ENCODE results near the gene DTL.

Gene DTL

GRCh38 chr1:212034516-212035122 lies 929 bp upstream of the DTL start:
- DNase-seq (ENCODE audit: extremely low read depth in 1 of 2, low read depth in 1 of 2): no peak

DNA sequence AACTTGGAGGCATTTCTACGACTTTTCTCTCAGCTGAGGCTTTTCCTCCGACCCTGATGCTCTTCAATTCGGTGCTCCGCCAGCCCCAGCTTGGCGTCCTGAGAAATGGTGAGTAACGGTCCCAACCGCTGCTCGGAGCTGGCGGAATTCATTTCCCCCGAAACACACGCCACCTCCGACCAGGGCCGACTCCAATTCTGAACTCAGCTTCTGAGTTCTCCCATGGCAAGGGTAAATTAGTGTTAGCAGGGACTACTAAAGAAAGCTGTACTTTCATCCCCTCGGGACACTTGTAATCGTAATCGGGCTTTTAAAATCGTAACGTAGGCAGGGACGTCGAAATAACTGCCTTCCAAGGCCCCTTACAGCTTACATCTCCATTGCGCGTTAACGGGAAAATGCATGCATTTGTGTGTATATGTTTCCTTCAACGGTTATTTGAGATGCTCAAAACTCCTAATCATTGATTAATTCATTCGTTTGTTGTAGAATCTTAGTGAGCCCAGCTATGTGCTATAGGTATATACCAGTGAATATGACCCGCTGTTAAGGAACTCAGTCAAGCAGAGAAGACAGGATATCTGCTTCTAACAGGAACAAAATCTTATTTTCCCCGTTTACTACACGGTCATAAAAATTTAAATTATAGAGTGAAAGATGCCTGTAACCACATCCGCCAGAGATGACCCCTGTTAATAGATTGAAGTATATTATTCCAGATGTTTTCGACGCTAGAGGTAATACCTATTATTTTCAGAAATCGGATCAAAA lies 472 bp downstream of the DTL start:
- no peak for DNase-seq (ENCODE audit: extremely low read depth in 1 of 2, low read depth in 1 of 2)

DNA sequence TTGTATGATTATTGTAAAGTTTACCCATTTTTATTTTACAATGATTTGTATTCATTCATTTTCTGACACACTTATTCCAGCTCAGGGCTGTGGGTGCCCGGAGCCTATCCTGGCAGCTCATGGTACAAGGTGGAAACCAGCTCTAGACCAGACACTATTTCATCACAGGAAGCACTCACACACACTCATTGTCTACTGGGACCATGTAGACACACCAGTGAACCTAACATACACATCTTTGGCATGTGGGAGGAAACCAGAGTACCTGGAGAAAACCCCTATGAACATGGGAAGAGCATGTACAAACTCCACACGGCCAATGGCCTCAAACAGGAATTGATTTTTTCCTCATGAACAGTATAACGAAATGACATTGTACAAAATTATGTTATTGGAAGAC lies 2.4 kb downstream of the DTL start:
- DNase-seq (ENCODE audit: extremely low read depth in 1 of 2, low read depth in 1 of 2): no peak

DNA sequence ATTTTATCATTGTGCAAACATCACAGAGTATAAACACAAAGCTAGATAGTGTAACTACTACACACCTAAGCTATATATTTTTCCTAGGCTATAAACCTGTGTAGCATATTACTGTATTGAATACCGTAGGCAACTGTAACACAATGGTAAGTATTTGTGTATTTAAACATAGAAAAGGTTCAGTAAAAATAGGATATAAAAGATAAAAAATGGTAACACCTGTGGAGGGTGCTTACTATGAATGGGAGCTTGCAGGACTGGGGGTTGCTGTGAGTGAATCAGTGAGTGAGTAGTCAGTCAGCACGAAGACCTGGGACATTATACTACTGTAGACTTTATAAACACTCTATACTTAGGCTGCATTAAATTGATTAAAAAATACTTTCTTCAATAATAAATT lies 4.1 kb downstream of the DTL start:
- DNase-seq (ENCODE audit: extremely low read depth in 1 of 2, low read depth in 1 of 2): no peak

DNA sequence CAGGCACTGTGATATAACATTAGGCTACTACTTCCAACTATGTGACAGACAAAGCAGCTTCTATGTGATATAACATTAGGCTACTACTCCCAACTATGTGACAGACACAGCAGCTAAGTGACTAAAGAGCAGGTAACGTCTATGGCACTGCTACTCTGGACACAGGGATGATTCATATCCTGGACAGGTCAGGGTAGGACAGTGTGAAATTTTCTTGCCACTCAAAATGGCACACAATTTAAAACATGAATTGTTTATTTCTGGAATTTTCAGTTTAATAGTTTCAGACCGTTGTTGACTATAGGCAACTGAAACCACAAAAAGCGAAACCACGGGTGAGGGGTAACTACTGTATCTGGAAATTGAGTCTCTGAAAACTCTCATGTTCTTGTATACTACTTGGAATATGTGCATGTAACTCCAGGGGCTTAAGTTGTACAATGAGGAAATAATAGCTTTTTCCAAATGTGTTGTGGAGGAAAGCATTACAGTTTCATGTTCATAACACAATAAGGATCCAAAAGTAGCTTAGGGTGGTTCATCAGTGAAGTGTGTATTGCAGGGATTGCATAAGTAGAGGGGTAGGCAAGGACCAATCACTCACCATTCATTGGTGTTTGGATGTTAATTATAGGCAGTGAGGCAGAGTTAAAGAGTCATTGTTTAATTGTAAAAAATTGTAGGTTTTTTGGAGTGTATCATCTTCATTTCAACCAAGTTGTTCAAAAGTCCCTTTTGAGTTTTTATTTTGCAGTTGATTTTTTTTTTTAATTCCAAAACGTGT lies 5.3 kb downstream of the DTL start:
- no peak for DNase-seq (ENCODE audit: extremely low read depth in 1 of 2, low read depth in 1 of 2)

DNA sequence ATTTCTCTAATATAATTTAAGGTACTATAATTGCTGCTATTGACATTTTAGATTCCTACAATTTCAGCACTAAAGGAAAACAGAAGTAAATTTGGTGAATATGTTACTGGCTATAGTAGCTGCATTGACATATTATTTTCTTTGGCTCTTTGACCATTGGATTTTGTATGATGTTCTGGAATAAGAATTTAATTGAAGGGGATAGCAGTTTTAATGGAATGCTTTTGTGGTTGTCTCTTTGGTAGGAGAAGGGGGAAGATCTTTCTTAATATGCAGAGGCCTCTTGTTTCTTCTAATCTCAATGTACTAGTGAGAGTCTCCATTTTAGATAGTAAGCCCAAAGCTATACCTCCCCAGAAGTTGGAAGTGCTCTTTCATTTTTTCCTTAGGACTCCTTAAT lies 6.9 kb downstream of the DTL start:
- no peak for DNase-seq (ENCODE audit: extremely low read depth in 1 of 2, low read depth in 1 of 2)

DNA sequence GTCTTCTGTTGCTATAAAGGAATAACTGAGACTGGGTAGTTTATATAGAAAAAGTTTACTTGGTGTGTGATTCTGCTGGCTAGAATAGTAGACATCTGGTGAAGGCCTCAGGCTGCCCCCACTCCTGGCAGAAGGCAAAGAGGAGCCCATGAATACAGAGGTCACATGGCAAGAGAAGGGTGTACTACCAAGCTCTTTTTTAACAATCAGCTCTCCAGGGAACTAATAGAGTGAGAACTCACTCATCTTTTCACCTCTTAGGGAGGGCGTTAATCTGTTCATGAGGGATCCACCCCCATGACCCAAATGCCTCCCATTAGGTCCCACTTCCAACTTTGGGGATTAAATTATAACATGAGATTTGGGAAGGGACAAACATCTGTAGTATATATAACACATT lies 9.3 kb downstream of the DTL start:
- no peak for DNase-seq (ENCODE audit: extremely low read depth in 1 of 2, low read depth in 1 of 2)

- DNase-seq (ENCODE audit: extremely low read depth in 1 of 2, low read depth in 1 of 2): no peak
Measured at GRCh38 chr1:212045981-212046380, 10.4 kb downstream of the DTL start.

- DNase-seq (ENCODE audit: extremely low read depth in 1 of 2, low read depth in 1 of 2): no peak
Measured at GRCh38 chr1:212053993-212054392, 18.4 kb downstream of the DTL start.

- no peak for DNase-seq (ENCODE audit: extremely low read depth in 1 of 2, low read depth in 1 of 2)
Measured at GRCh38 chr1:212055333-212055732, 19.8 kb downstream of the DTL start.

GRCh38 chr1:212060632-212061472 lies 25.3 kb downstream of the DTL start:
- DNase-seq (ENCODE audit: extremely low read depth in 1 of 2, low read depth in 1 of 2): no peak

GRCh38 chr1:212062832-212063438 lies 27.4 kb downstream of the DTL start:
- no peak for DNase-seq (ENCODE audit: extremely low read depth in 1 of 2, low read depth in 1 of 2)

DNA sequence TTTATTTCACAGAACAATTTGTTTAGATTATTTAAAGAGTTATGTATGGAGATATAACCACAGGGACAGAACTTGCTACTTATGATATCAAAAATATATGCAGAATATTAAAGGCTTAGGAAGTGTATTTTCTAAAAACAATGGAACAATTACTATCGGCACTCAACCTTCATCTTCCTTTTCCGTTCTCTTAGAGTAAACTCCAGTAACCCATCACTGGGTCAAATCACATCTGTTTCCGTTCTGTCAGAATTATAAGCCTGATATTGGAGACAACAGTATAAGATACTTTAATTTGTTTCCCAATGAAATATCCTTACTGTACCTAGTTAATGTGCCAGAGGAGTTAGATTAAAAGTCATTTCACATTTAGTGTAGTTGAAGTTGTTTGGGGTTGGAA lies 32.2 kb downstream of the DTL start:
- DNase-seq (ENCODE audit: extremely low read depth in 1 of 2, low read depth in 1 of 2): no peak

GRCh38 chr1:212070720-212071302 lies 35.3 kb downstream of the DTL start:
- DNase-seq (ENCODE audit: extremely low read depth in 1 of 2, low read depth in 1 of 2): no peak

DNA sequence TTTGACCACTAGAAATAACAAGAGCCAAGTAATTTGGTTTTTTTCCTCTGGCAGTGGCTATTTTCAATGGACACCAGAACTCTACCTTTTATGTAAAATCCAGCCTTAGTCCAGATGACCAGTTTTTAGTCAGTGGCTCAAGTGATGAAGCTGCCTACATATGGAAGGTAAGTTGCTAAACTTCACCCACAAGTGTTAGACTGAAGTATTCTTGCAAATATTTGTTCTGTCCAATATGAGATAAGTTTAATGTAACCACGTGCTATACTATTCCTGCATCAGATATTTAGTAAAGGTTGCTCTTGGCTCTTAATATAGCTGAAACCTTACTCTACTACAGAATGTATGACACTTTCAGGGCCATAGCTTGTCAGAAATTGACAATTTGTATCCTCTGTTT lies 36.5 kb downstream of the DTL start:
- DNase-seq (ENCODE audit: extremely low read depth in 1 of 2, low read depth in 1 of 2): no peak

DNA sequence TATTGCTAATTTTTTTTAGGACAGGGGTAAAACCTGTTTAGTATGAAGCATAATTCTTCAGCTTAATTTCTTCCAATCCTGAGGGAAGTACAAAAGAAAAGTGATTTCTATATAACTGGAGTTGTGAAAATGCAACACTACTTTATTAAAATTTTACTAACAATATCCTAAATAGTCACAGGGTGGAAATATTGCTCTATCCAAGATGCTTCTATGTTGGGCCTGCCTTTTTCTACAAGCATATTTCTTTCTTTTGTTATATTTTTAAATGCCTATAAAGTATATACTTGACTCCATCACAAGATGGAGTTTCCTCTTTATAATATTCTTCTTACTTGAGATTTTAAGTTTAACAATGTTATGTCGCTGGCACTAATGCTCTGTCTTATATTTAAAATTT lies 37.9 kb downstream of the DTL start:
- no peak for DNase-seq (ENCODE audit: extremely low read depth in 1 of 2, low read depth in 1 of 2)

- DNase-seq (ENCODE audit: extremely low read depth in 1 of 2, low read depth in 1 of 2): no peak
Measured at GRCh38 chr1:212074313-212074712, 38.8 kb downstream of the DTL start.

DNA sequence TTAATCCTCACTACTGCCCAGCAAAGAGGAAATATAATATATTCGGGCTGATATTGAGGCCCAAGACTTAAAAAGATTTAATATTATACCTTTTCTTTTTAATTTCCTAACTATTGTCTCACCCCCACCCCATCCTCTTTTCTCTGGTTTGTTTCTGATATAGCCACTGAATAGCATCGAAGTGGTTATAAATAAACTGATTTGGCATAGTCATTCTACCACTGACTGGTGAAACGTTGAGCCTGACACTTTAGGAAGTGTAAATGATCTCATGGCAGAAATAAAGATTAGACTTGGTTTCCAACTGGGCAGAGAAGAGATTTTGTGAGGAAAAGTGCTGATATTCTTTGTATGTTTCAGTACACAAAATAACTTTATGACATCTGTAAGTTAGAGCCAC lies 39.3 kb downstream of the DTL start:
- no peak for DNase-seq (ENCODE audit: extremely low read depth in 1 of 2, low read depth in 1 of 2)

DNA sequence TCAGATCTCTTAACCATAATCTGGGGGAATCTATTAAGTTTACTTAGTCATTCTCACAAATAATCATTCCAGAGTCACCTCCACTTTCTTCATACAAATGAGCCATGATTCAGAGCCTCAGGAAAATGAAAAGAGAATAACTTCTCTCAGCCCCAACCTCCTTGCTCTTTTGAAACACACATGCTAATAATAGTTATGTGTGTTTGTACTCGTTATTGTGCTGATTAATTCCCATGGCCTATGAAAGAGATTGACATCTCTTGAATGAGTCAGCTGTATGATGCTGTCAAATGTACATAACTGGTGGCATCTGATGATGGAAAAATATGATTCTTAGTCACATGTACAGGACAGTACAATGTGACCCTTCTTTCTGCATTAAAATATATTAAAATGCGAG lies 41.5 kb downstream of the DTL start:
- DNase-seq (ENCODE audit: extremely low read depth in 1 of 2, low read depth in 1 of 2): no peak

DNA sequence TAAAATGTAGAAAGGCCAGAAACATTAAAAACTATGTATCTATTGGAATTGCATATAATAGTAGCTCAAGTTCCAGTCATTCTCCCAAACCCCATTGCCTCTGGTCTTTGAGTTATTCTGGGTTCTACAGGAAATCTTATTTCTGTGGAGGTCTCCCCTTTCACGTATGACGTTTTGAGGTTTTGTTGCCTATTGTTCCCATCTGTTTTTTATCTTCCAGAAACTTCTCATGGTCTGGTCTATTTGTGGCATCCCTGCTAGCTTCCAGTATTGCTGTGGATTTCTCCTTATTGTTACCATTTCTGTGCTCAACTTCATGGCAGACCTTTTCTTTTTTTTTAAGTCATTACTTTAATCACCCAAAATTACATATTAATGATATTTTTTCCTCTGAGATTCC lies 43.3 kb downstream of the DTL start:
- DNase-seq (ENCODE audit: extremely low read depth in 1 of 2, low read depth in 1 of 2): no peak
